GM23338 (cell line): ENCODE measurements around the gene DESI1.

Experiments
- CREB1 ChIP-seq: fragments of 250-450 bp; sonication (Bioruptor Pico); IDR thresholded peaks from 2 replicates; pipeline ENCODE4 v1.5.0; 2020; ENCODE audit warnings: low read depth, mild to moderate bottlenecking, moderate library complexity
- EZH2 ChIP-seq: fragments of 200-600 bp; sonication (generic); IDR thresholded peaks from one replicate; pipeline ENCODE4 v1.8.0; 2017; ENCODE audit warnings: antibody characterized with exemption, mild to moderate bottlenecking, low read depth; ENCODE audit not compliant: unreplicated experiment
- EZH2phosphoT487 ChIP-seq: fragments of 200-600 bp; sonication (generic); IDR thresholded peaks from one replicate; pipeline ENCODE4 v1.8.1; 2018; ENCODE audit warnings: antibody characterized with exemption; ENCODE audit not compliant: unreplicated experiment
- JUNB ChIP-seq: IDR thresholded peaks from one replicate; pipeline ENCODE4 v1.6.1; 2016; ENCODE audit warnings: antibody characterized with exemption; ENCODE audit not compliant: unreplicated experiment
- POLR2AphosphoS5 ChIP-seq: IDR thresholded peaks from 2 replicates; pipeline ENCODE4 v1.6.1; 2016; ENCODE audit warnings: antibody characterized with exemption, low read depth
- STAT1 ChIP-seq: IDR thresholded peaks from one replicate; pipeline ENCODE4 v1.6.1; 2016; ENCODE audit warnings: antibody characterized with exemption; ENCODE audit not compliant: unreplicated experiment
- ZNF114 ChIP-seq: fragments of 250-450 bp; sonication (Bioruptor Pico); IDR thresholded peaks from 2 replicates; pipeline ENCODE4 v1.5.0; 2020; ENCODE audit warnings: mild to moderate bottlenecking, moderate library complexity
- ZNF331 ChIP-seq: fragments of 250-450 bp; sonication (Bioruptor Pico); IDR thresholded peaks from 2 replicates; pipeline ENCODE4 v1.5.0; 2020; ENCODE audit warnings: low read depth, mild to moderate bottlenecking, moderate library complexity
- TF ChIP-seq, protein P1 (sequence below), 2 experiments: fragments of 200-600 bp in 1 of 2; sonication (generic) in 1 of 2; conservative IDR thresholded peaks; 2 replicates each; pipeline versions ENCODE4 v1.5.1 to v1.6.1; 2016 to 2017; ENCODE audit warnings: antibody characterized with exemption in 2 of 2, low read depth in 2 of 2, mild to moderate bottlenecking in 2 of 2, moderate library complexity in 1 of 2
- TF ChIP-seq, protein P2 (sequence below): IDR thresholded peaks from one replicate; pipeline ENCODE4 v1.6.1; 2018; ENCODE audit warnings: antibody characterized with exemption; ENCODE audit not compliant: unreplicated experiment
- TF ChIP-seq, protein P3 (sequence below): IDR thresholded peaks from 2 replicates; pipeline ENCODE4 v1.6.1; 2016; ENCODE audit warnings: antibody characterized with exemption
- TF ChIP-seq, protein P4 (sequence below): fragments of 250-450 bp; sonication (Bioruptor Pico); IDR thresholded peaks from 2 replicates; pipeline ENCODE4 v1.5.0; 2020; ENCODE audit warnings: mild to moderate bottlenecking, moderate library complexity

DNA sequence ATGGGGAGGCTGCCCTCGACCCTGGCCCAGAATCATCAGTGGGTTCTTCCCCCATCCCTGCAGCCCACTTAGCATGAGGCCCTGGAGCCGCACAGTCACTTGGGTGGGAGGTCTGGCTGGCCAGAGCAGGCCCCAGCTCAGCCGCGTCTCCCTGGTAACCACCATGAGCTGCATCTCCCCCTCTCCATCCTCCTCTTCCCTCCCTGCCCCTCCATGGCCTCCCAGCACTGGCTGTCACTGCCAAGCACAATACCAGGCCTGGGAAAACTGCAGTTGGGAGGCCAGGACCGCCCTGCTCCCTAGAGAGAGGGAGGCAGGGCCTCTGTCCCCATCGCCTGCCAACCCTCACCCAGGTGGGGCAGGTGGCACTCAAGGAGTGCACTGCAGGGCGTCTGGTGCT, 52.0 kb downstream of the DESI1 start:
- TF ChIP-seq, protein P1, sequence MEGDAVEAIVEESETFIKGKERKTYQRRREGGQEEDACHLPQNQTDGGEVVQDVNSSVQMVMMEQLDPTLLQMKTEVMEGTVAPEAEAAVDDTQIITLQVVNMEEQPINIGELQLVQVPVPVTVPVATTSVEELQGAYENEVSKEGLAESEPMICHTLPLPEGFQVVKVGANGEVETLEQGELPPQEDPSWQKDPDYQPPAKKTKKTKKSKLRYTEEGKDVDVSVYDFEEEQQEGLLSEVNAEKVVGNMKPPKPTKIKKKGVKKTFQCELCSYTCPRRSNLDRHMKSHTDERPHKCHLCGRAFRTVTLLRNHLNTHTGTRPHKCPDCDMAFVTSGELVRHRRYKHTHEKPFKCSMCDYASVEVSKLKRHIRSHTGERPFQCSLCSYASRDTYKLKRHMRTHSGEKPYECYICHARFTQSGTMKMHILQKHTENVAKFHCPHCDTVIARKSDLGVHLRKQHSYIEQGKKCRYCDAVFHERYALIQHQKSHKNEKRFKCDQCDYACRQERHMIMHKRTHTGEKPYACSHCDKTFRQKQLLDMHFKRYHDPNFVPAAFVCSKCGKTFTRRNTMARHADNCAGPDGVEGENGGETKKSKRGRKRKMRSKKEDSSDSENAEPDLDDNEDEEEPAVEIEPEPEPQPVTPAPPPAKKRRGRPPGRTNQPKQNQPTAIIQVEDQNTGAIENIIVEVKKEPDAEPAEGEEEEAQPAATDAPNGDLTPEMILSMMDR (conservative IDR thresholded peaks at IDR 0.05; ENCODE audit: low read depth in 2 of 2), result no peak
- TF ChIP-seq ZNF331 (CRISPR knock-in tag) (no peak), EZH2 (no peak), POLR2AphosphoS5 (no peak), JUNB (no peak), EZH2phosphoT487 (no peak), CREB1 (CRISPR knock-in tag) (no peak), STAT1 (no peak), ZNF114 (CRISPR knock-in tag) (no peak)
- TF ChIP-seq, protein P2, sequence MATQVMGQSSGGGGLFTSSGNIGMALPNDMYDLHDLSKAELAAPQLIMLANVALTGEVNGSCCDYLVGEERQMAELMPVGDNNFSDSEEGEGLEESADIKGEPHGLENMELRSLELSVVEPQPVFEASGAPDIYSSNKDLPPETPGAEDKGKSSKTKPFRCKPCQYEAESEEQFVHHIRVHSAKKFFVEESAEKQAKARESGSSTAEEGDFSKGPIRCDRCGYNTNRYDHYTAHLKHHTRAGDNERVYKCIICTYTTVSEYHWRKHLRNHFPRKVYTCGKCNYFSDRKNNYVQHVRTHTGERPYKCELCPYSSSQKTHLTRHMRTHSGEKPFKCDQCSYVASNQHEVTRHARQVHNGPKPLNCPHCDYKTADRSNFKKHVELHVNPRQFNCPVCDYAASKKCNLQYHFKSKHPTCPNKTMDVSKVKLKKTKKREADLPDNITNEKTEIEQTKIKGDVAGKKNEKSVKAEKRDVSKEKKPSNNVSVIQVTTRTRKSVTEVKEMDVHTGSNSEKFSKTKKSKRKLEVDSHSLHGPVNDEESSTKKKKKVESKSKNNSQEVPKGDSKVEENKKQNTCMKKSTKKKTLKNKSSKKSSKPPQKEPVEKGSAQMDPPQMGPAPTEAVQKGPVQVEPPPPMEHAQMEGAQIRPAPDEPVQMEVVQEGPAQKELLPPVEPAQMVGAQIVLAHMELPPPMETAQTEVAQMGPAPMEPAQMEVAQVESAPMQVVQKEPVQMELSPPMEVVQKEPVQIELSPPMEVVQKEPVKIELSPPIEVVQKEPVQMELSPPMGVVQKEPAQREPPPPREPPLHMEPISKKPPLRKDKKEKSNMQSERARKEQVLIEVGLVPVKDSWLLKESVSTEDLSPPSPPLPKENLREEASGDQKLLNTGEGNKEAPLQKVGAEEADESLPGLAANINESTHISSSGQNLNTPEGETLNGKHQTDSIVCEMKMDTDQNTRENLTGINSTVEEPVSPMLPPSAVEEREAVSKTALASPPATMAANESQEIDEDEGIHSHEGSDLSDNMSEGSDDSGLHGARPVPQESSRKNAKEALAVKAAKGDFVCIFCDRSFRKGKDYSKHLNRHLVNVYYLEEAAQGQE, result no peak
- TF ChIP-seq, protein P3, sequence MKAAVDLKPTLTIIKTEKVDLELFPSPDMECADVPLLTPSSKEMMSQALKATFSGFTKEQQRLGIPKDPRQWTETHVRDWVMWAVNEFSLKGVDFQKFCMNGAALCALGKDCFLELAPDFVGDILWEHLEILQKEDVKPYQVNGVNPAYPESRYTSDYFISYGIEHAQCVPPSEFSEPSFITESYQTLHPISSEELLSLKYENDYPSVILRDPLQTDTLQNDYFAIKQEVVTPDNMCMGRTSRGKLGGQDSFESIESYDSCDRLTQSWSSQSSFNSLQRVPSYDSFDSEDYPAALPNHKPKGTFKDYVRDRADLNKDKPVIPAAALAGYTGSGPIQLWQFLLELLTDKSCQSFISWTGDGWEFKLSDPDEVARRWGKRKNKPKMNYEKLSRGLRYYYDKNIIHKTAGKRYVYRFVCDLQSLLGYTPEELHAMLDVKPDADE, result no peak
- TF ChIP-seq, protein P4, sequence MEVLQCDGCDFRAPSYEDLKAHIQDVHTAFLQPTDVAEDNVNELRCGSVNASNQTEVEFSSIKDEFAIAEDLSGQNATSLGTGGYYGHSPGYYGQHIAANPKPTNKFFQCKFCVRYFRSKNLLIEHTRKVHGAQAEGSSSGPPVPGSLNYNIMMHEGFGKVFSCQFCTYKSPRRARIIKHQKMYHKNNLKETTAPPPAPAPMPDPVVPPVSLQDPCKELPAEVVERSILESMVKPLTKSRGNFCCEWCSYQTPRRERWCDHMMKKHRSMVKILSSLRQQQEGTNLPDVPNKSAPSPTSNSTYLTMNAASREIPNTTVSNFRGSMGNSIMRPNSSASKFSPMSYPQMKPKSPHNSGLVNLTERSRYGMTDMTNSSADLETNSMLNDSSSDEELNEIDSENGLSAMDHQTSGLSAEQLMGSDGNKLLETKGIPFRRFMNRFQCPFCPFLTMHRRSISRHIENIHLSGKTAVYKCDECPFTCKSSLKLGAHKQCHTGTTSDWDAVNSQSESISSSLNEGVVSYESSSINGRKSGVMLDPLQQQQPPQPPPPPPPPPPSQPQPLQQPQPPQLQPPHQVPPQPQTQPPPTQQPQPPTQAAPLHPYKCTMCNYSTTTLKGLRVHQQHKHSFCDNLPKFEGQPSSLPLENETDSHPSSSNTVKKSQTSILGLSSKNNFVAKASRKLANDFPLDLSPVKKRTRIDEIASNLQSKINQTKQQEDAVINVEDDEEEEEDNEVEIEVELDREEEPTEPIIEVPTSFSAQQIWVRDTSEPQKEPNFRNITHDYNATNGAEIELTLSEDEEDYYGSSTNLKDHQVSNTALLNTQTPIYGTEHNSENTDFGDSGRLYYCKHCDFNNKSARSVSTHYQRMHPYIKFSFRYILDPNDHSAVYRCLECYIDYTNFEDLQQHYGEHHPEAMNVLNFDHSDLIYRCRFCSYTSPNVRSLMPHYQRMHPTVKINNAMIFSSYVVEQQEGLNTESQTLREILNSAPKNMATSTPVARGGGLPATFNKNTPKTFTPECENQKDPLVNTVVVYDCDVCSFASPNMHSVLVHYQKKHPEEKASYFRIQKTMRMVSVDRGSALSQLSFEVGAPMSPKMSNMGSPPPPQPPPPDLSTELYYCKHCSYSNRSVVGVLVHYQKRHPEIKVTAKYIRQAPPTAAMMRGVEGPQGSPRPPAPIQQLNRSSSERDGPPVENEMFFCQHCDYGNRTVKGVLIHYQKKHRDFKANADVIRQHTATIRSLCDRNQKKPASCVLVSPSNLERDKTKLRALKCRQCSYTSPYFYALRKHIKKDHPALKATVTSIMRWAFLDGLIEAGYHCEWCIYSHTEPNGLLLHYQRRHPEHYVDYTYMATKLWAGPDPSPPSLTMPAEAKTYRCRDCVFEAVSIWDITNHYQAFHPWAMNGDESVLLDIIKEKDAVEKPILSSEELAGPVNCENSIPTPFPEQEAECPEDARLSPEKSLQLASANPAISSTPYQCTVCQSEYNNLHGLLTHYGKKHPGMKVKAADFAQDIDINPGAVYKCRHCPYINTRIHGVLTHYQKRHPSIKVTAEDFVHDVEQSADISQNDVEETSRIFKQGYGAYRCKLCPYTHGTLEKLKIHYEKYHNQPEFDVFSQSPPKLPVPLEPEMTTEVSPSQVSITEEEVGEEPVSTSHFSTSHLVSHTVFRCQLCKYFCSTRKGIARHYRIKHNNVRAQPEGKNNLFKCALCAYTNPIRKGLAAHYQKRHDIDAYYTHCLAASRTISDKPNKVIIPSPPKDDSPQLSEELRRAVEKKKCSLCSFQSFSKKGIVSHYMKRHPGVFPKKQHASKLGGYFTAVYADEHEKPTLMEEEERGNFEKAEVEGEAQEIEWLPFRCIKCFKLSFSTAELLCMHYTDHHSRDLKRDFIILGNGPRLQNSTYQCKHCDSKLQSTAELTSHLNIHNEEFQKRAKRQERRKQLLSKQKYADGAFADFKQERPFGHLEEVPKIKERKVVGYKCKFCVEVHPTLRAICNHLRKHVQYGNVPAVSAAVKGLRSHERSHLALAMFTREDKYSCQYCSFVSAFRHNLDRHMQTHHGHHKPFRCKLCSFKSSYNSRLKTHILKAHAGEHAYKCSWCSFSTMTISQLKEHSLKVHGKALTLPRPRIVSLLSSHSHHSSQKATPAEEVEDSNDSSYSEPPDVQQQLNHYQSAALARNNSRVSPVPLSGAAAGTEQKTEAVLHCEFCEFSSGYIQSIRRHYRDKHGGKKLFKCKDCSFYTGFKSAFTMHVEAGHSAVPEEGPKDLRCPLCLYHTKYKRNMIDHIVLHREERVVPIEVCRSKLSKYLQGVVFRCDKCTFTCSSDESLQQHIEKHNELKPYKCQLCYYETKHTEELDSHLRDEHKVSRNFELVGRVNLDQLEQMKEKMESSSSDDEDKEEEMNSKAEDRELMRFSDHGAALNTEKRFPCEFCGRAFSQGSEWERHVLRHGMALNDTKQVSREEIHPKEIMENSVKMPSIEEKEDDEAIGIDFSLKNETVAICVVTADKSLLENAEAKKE, result no peak
